GM12878 (cell line): Measurements from ENCODE around the gene ZMYND19. TPM values are rescaled to one million over a fixed set of nuclear protein-coding genes. Genes with fewer than 3 reads are reported as not detected.
"Not testable (repeated sequence)": the region's sequence is repeated elsewhere in the genome, so short reads cannot be mapped to it uniquely, and the experiment has no call there.

Experiments used
- ATAC-seq: fragments of 200-7000 bp; cut with Tn5 transposase; 3 replicates; pipeline ENCODE4 v1.9.1; 2020; ENCODE audit warnings: mild to moderate bottlenecking, moderate library complexity
- BruUV-seq: library from RNA; stranded (reverse); fragments of 400-500 nt; replicated peaks from 2 replicates; lab custom pipeline; 2021; lab: Mats Ljungman, UMichigan
- CTCF ChIA-PET: fragments of 300-600 bp; sonication (Branson Sonifier 250); formaldehyde crosslinking; extraction: SDS; loops from one replicate; lab custom pipeline; 2021; ENCODE audit warnings: inconsistent platforms; lab: Yijun Ruan, JAX
- POLR2A ChIA-PET: fragments of 350-600 bp; formaldehyde crosslinking; extraction: SDS; loops from one replicate; lab custom pipeline; 2021; ENCODE audit warnings: inconsistent platforms; lab: Charles Lee
- RAD21 ChIA-PET: fragments of 300-600 bp; sonication (Branson Sonifier 250); formaldehyde crosslinking; loops from one replicate; lab custom pipeline; 2023; ENCODE audit warnings: antibody characterized with exemption; ENCODE audit not compliant: unreplicated experiment; lab: Charles Lee
- SMC1A ChIA-PET: fragments of 300-600 bp; sonication (Branson Sonifier 250); formaldehyde crosslinking; loops from one replicate; lab custom pipeline; 2023; ENCODE audit not compliant: unreplicated experiment, uncharacterized antibody; lab: Charles Lee
- DNase-seq: peaks from one replicate; pipeline ENCODE4 v3.0.0-alpha.2; 2011; ENCODE audit warnings: low read depth, low spot score
- FAIRE-seq: peaks from 3 replicates; lab custom pipeline; 2011; peaks lifted over from hg19 to GRCh38; lab: Jason Lieb, UNC
- H2AFZ ChIP-seq: 2 replicates; pipeline ENCODE4 v1.6.0; 2011; ENCODE audit warnings: low read depth, low read length, control low read depth; ENCODE audit not compliant: control insufficient read depth
- H3K27ac ChIP-seq: 2 replicates; pipeline ENCODE4 v1.5.1; 2011; ENCODE audit warnings: control low read depth; ENCODE audit not compliant: control insufficient read depth, insufficient read depth
- H3K27me3 ChIP-seq, 2 experiments: replicated peaks in 1 of 2; 2 replicates each; pipeline versions ENCODE4 v1.6.0 to v1.6.1; 2011; ENCODE audit warnings: low read length in 1 of 2; ENCODE audit not compliant: control insufficient read depth in 2 of 2, insufficient read depth in 2 of 2
- H3K36me3 ChIP-seq, 2 experiments: 2 replicates each; pipeline ENCODE4 v1.5.1; 2011; ENCODE audit warnings: low read length in 1 of 2; ENCODE audit not compliant: control insufficient read depth in 2 of 2, insufficient read depth in 2 of 2
- H3K4me1 ChIP-seq: 2 replicates; pipeline ENCODE4 v1.6.1; 2011; ENCODE audit warnings: mild to moderate bottlenecking, low read length, moderate library complexity, mixed read lengths; ENCODE audit not compliant: control insufficient read depth, insufficient read depth
- H3K4me2 ChIP-seq: 2 replicates; pipeline ENCODE4 v1.6.0; 2011; ENCODE audit warnings: control low read depth; ENCODE audit not compliant: control insufficient read depth, insufficient read depth
- H3K4me3 ChIP-seq: fragments of 200-600 bp; sonication (generic); 2 replicates; pipeline ENCODE4 v1.5.1; 2016
- H3K79me2 ChIP-seq: 2 replicates; pipeline ENCODE4 v1.6.0; 2011; ENCODE audit warnings: low read length; ENCODE audit not compliant: control insufficient read depth, insufficient read depth
- H3K9ac ChIP-seq: 2 replicates; pipeline ENCODE4 v1.8.0; 2011; ENCODE audit warnings: low read length, control low read depth, mixed read lengths; ENCODE audit not compliant: control insufficient read depth, insufficient read depth
- H3K9me3 ChIP-seq: replicated peaks from 3 replicates; pipeline ENCODE4 v1.5.1; 2011; ENCODE audit warnings: mild to moderate bottlenecking, low read length; ENCODE audit not compliant: control insufficient read depth, insufficient read depth
- H4K20me1 ChIP-seq: 2 replicates; pipeline ENCODE4 v1.6.0; 2011; ENCODE audit not compliant: control insufficient read depth, insufficient read depth
- CTCF ChIP-seq, 3 experiments: IDR thresholded peaks in 2 of 3; conservative IDR thresholded peaks in 1 of 3; 2 replicates each; pipeline ENCODE4 v1.5.1; 2011; ENCODE audit warnings: low read depth in 3 of 3, low read length in 3 of 3, mild to moderate bottlenecking in 3 of 3, control low read depth in 2 of 3, moderate library complexity in 2 of 3, inconsistent platforms in 1 of 3, mixed read lengths in 1 of 3; ENCODE audit not compliant: control insufficient read depth in 2 of 3, insufficient read depth in 1 of 3; ENCODE audit errors: extremely low read depth in 1 of 3
- MLLT1 ChIP-seq: fragments of 450-650 bp; IDR thresholded peaks from 2 replicates; pipeline ENCODE4 v1.6.1; 2016; ENCODE audit warnings: mild to moderate bottlenecking
- NBN ChIP-seq: fragments of 450-650 bp; IDR thresholded peaks from 2 replicates; pipeline ENCODE4 v1.6.1; 2016
- POLR2AphosphoS2 ChIP-seq: IDR thresholded peaks from 2 replicates; pipeline ENCODE4 v1.6.1; 2011; ENCODE audit warnings: low read depth, mild to moderate bottlenecking, low read length, improper control_type of control experiment, moderate library complexity
- RAD21 ChIP-seq: IDR thresholded peaks from 2 replicates; pipeline ENCODE4 v1.6.1; 2011; ENCODE audit warnings: mild to moderate bottlenecking, low read depth, low read length, moderate library complexity; ENCODE audit not compliant: insufficient read depth
- SRF ChIP-seq, 2 experiments: IDR thresholded peaks; 2 replicates each; pipeline ENCODE4 v1.6.1; 2011; ENCODE audit warnings: low read depth in 2 of 2, low read length in 2 of 2, mild to moderate bottlenecking in 1 of 2, moderate library complexity in 1 of 2
- TBL1XR1 ChIP-seq: IDR thresholded peaks from 2 replicates; pipeline ENCODE4 v1.6.1; 2012; ENCODE audit warnings: low read depth, low read length, improper control_type of control experiment
- YBX1 ChIP-seq: fragments of 450-650 bp; IDR thresholded peaks from 2 replicates; pipeline ENCODE4 v1.6.1; 2016; ENCODE audit warnings: antibody characterized with exemption
- ZNF274 ChIP-seq: IDR thresholded peaks from one replicate; pipeline ENCODE4 v1.8.0; 2011; ENCODE audit not compliant: insufficient read length, insufficient read depth
- WGBS: methylation state at CpG from one replicate; pipeline ENCODE4 v1.1.6; 2016; ENCODE audit warnings: low lambda C conversion rate; ENCODE audit not compliant: insufficient replicate concordance, insufficient coverage; ENCODE audit errors: missing lambda C conversion rate; 5-methylcytosine and 5-hydroxymethylcytosine counted together
- in situ Hi-C: fragments of 300-500 bp; cut with MboI; formaldehyde crosslinking; loops from 9 replicates; pipeline ENCODE4 v1.14.3; 2018; ENCODE audit warnings: mixed read lengths
- intact Hi-C: fragments of 100-400 bp; cut with micrococcal nuclease; formaldehyde crosslinking; loops from one replicate; pipeline ENCODE4 v1.14.2; 2022; ENCODE audit not compliant: unreplicated experiment
- polyA plus RNA-seq, 11 experiments: library from polyadenylated mRNA; depleted of rRNA in 4 of 11; unstranded in 6 of 11; stranded (reverse) in 5 of 11; fragments of >200 nt; fragmentation: Nextera tagmentation in 4 of 11; fragmentation: Illumina TruSeq in 1 of 11; extraction: Ambion mirVana in 4 of 11; extraction: Trizol in 1 of 11; gene quantifications; 1 replicate in 1 of 11; 2 replicates in 10 of 11; pipeline versions ENCODE4 v1.2.1 to v1.2.3, GENCODE V29; 2011 to 2016; ENCODE audit warnings: inconsistent platforms in 2 of 11, missing spikeins in 2 of 11, low read depth in 1 of 11
- total RNA-seq, 4 experiments: library from RNA; depleted of rRNA in 3 of 4; stranded (reverse); fragments of >200 nt in 3 of 4; fragmentation: Illumina TruSeq in 1 of 4; extraction: Trizol in 1 of 4; gene quantifications; 2 replicates each; pipeline versions ENCODE4 v1.2.1 to v1.2.3, GENCODE V29; 2013 to 2021
- TF ChIP-seq, protein P1 (sequence below): IDR thresholded peaks from 2 replicates; pipeline ENCODE4 v1.6.1; 2012; ENCODE audit warnings: low read depth, low read length, improper control_type of control experiment

The ZMYND19 gene
- total and polyA plus RNA-seq, 10 of the 15 experiments (the other 5 are each of a cell fraction or from before 2014, with no cell fraction given) = 0.84 to 54.8 (median 20.1) TPM

GRCh38 chr9:137534256-137535119, 55.8 kb downstream of the ZMYND19 start (continued):
- TF ChIP-seq SRF (IDR thresholded peaks at IDR 0.05; ENCODE audit: low read depth in 2 of 2, low read length in 2 of 2) (no peak), NBN (peak; percentile 19; the same call in 1 of the 2 replicates), ZNF274 (no peak), POLR2AphosphoS2 (no peak), CTCF (IDR thresholded peaks at IDR 0.05 in 2 of 3, conservative IDR thresholded peaks at IDR 0.05 in 1 of 3; ENCODE audit: control insufficient read depth in 2 of 3, extremely low read depth in 1 of 3, insufficient read depth in 1 of 3, low read depth in 3 of 3, low read length in 3 of 3) (peak; percentile 57 to 68 (median 63)), YBX1 (no peak), RAD21 (peak; percentile 38), MLLT1 (0 out of 2 replicates have a peak, but pooled peaks have one; percentile 21), TBL1XR1 (no peak)
- TF ChIP-seq, protein P1, sequence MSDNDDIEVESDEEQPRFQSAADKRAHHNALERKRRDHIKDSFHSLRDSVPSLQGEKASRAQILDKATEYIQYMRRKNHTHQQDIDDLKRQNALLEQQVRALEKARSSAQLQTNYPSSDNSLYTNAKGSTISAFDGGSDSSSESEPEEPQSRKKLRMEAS = peak; percentile 73

GRCh38 chr9:137532891-137533468, 57.3 kb downstream of the ZMYND19 start:
- H3K27me3 ChIP-seq, in situ Hi-C loops, H3K27ac ChIP-seq, H2AFZ ChIP-seq, H3K9me3 ChIP-seq, H4K20me1 ChIP-seq, ATAC-seq, SMC1A ChIA-PET, H3K4me3 ChIP-seq, H3K36me3 ChIP-seq, RAD21 ChIA-PET, H3K9ac ChIP-seq, DNase-seq, FAIRE-seq, BruUV-seq, POLR2A ChIA-PET, H3K79me2 ChIP-seq, CTCF ChIA-PET, H3K4me2 ChIP-seq: not testable (repeated sequence)
- peaks cover 19% of the 10 kb centered on the region for H3K4me1 ChIP-seq
- 38% methylated on average over 10 of the region's 10 CpGs for WGBS
- intact Hi-C loops = loop anchor here (10.0 kb wide), 1 partner anchor 108 kb away; the partner anchor contains the start of genes EXD3 and NOXA1
